ENCODE data around the gene THAP7.
"Not testable (repeated sequence)": the region's sequence is repeated elsewhere in the genome, so short reads cannot be mapped to it uniquely, and the experiment has no call there.

THAP7 gene, protein sequence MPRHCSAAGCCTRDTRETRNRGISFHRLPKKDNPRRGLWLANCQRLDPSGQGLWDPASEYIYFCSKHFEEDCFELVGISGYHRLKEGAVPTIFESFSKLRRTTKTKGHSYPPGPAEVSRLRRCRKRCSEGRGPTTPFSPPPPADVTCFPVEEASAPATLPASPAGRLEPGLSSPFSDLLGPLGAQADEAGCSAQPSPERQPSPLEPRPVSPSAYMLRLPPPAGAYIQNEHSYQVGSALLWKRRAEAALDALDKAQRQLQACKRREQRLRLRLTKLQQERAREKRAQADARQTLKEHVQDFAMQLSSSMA

DNA sequence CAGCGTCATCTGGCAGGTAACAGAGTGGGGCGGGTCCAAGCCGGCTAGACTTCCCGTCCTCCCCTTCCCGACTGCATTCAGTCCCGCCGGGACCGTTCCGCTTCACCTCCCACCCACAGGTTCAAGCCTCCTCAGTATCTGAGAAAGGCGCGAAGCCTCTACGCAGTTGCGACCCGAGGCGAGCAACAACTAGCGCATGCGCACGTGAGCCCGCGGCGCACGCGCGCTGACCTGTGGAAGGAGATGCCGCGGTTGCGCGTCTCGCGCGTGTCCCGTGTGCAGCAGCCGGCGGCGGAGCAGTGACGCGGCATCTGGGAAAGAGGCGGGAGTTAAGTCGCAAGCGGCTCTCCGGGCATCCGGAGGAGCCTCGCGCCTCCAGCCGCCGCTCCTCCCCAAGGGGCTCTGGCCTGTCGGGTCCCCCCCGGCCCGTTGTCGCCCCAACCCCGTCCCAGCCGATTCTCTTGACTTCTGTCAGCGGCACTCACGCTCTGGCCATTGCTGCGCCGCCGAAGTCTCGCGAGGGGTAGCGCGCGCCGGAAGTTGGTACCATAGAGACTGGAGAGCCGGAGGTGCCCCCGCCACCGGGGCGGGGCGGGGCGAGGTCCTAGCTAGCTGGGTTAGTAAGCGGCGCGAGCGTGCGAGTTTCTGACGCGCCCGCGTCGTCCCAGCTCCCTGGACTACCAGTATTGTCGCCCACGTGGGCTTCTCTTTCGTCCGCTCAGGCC, at the start of gene THAP7:
THAP7 (minus strand) TSS at position 518 of the 725 bp plus-strand sequence; CDS start at position 311, 207 bp downstream.
- ATAC-seq (ENCODE audit: insufficient read depth, low read depth): peak; percentile 86
- peaks cover 45% of the 10 kb centered on the region for H3K36me3 ChIP-seq (ENCODE audit: insufficient read depth, low read length)
- H3K79me2 ChIP-seq (ENCODE audit: insufficient read depth, low read length): peaks cover 40% of the 10 kb centered on the region

DNA sequence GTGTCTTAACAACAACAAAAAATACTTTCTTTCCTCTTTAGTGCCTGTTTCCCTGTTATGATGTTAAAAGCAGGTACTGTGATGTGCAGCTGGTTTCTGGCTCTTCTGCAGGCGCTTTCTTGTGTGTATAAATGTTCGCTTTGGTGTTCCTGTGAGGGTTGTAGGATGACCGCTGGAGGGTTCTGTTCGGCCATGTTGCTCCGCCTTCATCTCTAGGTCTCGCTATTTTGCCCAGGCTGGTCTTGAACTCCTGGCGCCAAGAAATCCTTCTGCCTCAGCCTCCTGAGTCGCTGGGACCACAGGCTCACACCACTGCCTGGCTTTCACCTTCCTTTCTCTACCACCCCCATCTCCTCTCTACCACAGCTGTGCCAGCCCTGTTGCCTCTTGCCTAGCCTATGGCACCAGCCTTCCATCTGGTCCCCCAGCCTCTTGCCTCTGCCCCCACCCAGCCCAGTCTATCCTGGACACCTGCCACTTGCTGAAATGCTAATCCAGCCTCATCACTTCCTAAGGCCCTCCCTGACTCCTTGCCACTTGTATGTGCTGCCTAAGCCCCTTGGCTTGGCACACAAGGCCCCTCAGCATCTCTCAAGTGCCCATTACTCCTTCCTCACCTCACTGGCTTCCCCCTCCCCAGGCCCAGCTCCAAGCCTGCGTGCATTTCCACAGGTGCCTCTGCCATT, 49.4 kb upstream of the THAP7 start:
- H3K9me3 ChIP-seq (ENCODE audit: insufficient read depth, low read length, severe bottlenecking): no peaks in the 10 kb centered on the region
- H3K79me2 ChIP-seq (ENCODE audit: insufficient read depth, low read length): no peaks in the 10 kb centered on the region
- peaks cover 7% of the 10 kb centered on the region; the same call in 1 of the 2 replicates for H3K4me1 ChIP-seq (ENCODE audit: insufficient read depth, low read length)
- no peak overlapping the region for H3K4me2 ChIP-seq (ENCODE audit: insufficient read depth, low read length)
- DNase-seq (no peak), ATAC-seq (ENCODE audit: insufficient read depth, low read depth) (no peak)
- H3K4me3 ChIP-seq (ENCODE audit: low read depth in 1 of 2, low read length in 2 of 2): no peak overlapping the region
- no peaks in the 10 kb centered on the region for H3K27me3 ChIP-seq (ENCODE audit: insufficient read depth, low read length, poor library complexity)
- H3K27ac ChIP-seq (ENCODE audit: low read length): no peak overlapping the region
- TF ChIP-seq, protein P1, sequence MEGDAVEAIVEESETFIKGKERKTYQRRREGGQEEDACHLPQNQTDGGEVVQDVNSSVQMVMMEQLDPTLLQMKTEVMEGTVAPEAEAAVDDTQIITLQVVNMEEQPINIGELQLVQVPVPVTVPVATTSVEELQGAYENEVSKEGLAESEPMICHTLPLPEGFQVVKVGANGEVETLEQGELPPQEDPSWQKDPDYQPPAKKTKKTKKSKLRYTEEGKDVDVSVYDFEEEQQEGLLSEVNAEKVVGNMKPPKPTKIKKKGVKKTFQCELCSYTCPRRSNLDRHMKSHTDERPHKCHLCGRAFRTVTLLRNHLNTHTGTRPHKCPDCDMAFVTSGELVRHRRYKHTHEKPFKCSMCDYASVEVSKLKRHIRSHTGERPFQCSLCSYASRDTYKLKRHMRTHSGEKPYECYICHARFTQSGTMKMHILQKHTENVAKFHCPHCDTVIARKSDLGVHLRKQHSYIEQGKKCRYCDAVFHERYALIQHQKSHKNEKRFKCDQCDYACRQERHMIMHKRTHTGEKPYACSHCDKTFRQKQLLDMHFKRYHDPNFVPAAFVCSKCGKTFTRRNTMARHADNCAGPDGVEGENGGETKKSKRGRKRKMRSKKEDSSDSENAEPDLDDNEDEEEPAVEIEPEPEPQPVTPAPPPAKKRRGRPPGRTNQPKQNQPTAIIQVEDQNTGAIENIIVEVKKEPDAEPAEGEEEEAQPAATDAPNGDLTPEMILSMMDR (IDR thresholded peaks at IDR 0.05; ENCODE audit: borderline replicate concordance, extremely low read depth, low read length, poor library complexity, severe bottlenecking): no peak
- no peak for TF ChIP-seq EZH2 (IDR thresholded peaks at IDR 0.05; ENCODE audit: borderline replicate concordance, low read depth, low read length, severe bottlenecking)
- peaks cover 3% of the 10 kb centered on the region for H4K20me1 ChIP-seq (ENCODE audit: insufficient read depth, low read length)
- H3K9ac ChIP-seq (ENCODE audit: low read depth, low read length): no peak overlapping the region
- no peak overlapping the region for H2AFZ ChIP-seq (ENCODE audit: low read depth, low read length)
- no peaks in the 10 kb centered on the region for H3K36me3 ChIP-seq (ENCODE audit: insufficient read depth, low read length)

More for the DNA sequence above, at the start of gene THAP7:
- Histone ChIP-seq H3K9ac (ENCODE audit: low read depth, low read length) (peak within 1 kb of the TSS; percentile 93), H4K20me1 (ENCODE audit: insufficient read depth, low read length) (peaks cover 26% of the 10 kb centered on the region), H3K27ac (ENCODE audit: low read length) (peak within 1 kb of the TSS; percentile 95), H3K27me3 (ENCODE audit: insufficient read depth, low read length, poor library complexity) (no peaks in the 10 kb centered on the region), H3K9me3 (ENCODE audit: insufficient read depth, low read length, severe bottlenecking) (no peaks in the 10 kb centered on the region), H3K4me1 (ENCODE audit: insufficient read depth, low read length) (peaks cover 36% of the 10 kb centered on the region), H3K4me3 (ENCODE audit: low read depth in 1 of 2, low read length in 2 of 2) (peak within 1 kb of the TSS; percentile 84 to 99), H3K4me2 (ENCODE audit: insufficient read depth, low read length) (peak within 1 kb of the TSS; percentile 100), H2AFZ (ENCODE audit: low read depth, low read length) (peak within 1 kb of the TSS; percentile 89)
- TF ChIP-seq, protein P1 (IDR thresholded peaks at IDR 0.05; ENCODE audit: borderline replicate concordance, extremely low read depth, low read length, poor library complexity, severe bottlenecking): no peak
- TF ChIP-seq EZH2 (IDR thresholded peaks at IDR 0.05; ENCODE audit: borderline replicate concordance, low read depth, low read length, severe bottlenecking): no peak
- DNase-seq: peak; percentile 97

DNA sequence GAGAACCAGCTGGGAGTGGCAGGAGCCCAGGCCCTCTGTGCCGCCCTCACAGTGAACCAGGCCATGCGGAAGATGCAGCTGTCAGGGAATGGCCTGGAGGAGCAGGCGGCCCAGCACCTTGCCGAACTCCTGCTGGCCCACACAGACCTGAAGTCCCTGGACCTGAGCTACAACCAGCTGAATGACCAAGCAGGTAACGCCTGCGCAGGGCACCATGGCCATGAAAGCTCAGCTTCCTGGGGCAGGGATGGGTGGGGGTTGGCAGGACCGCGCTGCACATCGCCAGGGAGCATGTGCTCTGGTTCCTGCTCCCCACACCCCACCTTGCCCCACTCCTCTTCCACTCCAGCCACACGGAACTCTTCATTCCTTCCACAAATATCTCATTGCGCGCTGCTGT, 47.0 kb upstream of the THAP7 start:
- not testable (repeated sequence) for H3K27ac ChIP-seq (ENCODE audit: low read length); H3K9ac ChIP-seq (ENCODE audit: low read depth, low read length); H3K36me3 ChIP-seq (ENCODE audit: insufficient read depth, low read length); H3K4me3 ChIP-seq (ENCODE audit: low read depth in 1 of 2, low read length in 2 of 2); DNase-seq; H3K4me1 ChIP-seq (ENCODE audit: insufficient read depth, low read length); ATAC-seq (ENCODE audit: insufficient read depth, low read depth); H3K9me3 ChIP-seq (ENCODE audit: insufficient read depth, low read length, severe bottlenecking); H3K79me2 ChIP-seq (ENCODE audit: insufficient read depth, low read length); H4K20me1 ChIP-seq (ENCODE audit: insufficient read depth, low read length); H2AFZ ChIP-seq (ENCODE audit: low read depth, low read length); H3K4me2 ChIP-seq (ENCODE audit: insufficient read depth, low read length)
- H3K27me3 ChIP-seq (ENCODE audit: insufficient read depth, low read length, poor library complexity): peaks cover 14% of the 10 kb centered on the region

DNA sequence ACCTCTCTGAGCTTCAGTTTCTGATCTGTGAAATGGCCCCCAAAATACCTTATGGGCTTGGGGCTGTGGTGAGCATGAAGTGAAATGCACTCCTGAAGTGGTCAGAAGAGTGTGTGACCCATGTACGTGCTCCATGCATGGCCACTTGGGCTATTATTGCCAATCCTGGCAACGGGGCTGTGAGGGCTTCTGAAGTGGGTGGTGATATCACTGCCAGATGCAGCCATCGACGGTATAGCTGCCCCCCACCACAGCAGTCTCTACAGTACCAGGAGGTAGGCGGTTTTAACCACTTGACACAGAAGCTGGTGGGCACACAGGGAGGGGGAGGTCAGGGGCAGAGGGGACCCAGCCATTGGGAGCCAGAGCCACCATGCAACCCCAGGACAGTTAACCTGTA, 46.5 kb upstream of the THAP7 start:
- H3K36me3 ChIP-seq (ENCODE audit: insufficient read depth, low read length); H2AFZ ChIP-seq (ENCODE audit: low read depth, low read length); H3K27ac ChIP-seq (ENCODE audit: low read length); ATAC-seq (ENCODE audit: insufficient read depth, low read depth); H3K4me2 ChIP-seq (ENCODE audit: insufficient read depth, low read length); H3K4me1 ChIP-seq (ENCODE audit: insufficient read depth, low read length); H4K20me1 ChIP-seq (ENCODE audit: insufficient read depth, low read length); H3K9me3 ChIP-seq (ENCODE audit: insufficient read depth, low read length, severe bottlenecking); H3K79me2 ChIP-seq (ENCODE audit: insufficient read depth, low read length); H3K9ac ChIP-seq (ENCODE audit: low read depth, low read length); DNase-seq; H3K4me3 ChIP-seq (ENCODE audit: low read depth in 1 of 2, low read length in 2 of 2): not testable (repeated sequence)
- H3K27me3 ChIP-seq (ENCODE audit: insufficient read depth, low read length, poor library complexity): peaks cover 18% of the 10 kb centered on the region

Measured in DND-41 (cell line).